ENCODE measurements around the gene STAT5B.

GRCh38 chr17:42304187-42305030, 28.2 kb upstream of the STAT5B start:
- no peak for TF ChIP-seq POLR2AphosphoS5 (IDR thresholded peaks at IDR 0.05; ENCODE audit: low read depth, low read length)
- no peak for TF ChIP-seq TAF1 (IDR thresholded peaks at IDR 0.05; ENCODE audit: borderline replicate concordance, insufficient read depth, low read length)
- no peak for TF ChIP-seq SIN3A (IDR thresholded peaks at IDR 0.05; ENCODE audit: borderline replicate concordance, insufficient read depth, low read length)
